Astrocyte (in vitro differentiated cells and primary cell): ENCODE data around the gene IL23A.

Source experiments
- EZH2 ChIP-seq: IDR thresholded peaks from 2 replicates; pipeline ENCODE4 v1.6.1; 2012; ENCODE audit warnings: mild to moderate bottlenecking, low read length, inconsistent platforms; ENCODE audit not compliant: insufficient read depth
- TF ChIP-seq, protein P1 (sequence below): IDR thresholded peaks from 2 replicates; pipeline ENCODE4 v1.5.1; 2011; ENCODE audit warnings: low read depth, mild to moderate bottlenecking, inconsistent platforms, low read length, moderate library complexity; ENCODE audit not compliant: insufficient read depth

DNA sequence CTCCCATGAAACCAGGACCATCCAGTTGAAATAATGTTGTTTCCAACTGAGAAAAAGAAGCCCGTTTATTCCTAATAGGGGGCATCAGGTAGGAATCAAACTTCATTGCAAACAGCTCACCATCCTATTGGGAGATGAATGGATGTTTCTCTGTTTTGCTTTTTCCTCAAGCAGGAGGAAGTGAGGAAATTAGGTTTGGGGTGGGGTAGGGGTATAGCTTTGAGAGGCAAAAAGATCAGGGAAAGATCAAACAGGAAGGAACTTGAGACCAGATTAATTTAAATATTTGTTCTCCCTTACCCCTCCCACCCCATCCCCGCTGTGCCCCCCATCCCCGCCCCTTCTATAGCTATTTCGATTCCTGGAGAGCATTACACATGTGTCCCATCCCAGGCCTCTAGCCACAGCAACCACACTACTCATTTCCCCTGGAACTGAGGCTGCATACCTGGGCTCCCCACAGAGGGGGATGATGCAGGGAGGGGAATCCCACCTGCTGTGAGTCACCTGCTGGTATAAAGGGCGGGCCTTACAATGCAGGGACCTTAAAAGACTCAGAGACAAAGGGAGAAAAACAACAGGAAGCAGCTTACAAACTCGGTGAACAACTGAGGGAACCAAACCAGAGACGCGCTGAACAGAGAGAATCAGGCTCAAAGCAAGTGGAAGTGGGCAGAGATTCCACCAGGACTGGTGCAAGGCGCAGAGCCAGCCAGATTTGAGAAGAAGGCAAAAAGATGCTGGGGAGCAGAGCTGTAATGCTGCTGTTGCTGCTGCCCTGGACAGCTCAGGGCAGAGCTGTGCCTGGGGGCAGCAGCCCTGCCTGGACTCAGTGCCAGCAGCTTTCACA is at the start of gene IL23A:
- TF ChIP-seq, protein P1, sequence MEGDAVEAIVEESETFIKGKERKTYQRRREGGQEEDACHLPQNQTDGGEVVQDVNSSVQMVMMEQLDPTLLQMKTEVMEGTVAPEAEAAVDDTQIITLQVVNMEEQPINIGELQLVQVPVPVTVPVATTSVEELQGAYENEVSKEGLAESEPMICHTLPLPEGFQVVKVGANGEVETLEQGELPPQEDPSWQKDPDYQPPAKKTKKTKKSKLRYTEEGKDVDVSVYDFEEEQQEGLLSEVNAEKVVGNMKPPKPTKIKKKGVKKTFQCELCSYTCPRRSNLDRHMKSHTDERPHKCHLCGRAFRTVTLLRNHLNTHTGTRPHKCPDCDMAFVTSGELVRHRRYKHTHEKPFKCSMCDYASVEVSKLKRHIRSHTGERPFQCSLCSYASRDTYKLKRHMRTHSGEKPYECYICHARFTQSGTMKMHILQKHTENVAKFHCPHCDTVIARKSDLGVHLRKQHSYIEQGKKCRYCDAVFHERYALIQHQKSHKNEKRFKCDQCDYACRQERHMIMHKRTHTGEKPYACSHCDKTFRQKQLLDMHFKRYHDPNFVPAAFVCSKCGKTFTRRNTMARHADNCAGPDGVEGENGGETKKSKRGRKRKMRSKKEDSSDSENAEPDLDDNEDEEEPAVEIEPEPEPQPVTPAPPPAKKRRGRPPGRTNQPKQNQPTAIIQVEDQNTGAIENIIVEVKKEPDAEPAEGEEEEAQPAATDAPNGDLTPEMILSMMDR, result no peak
- no peak for TF ChIP-seq EZH2
